ENCODE results near the gene MLPH. TPM values are rescaled to one million over a fixed set of nuclear protein-coding genes. Genes with fewer than 3 reads are reported as not detected.
A peak's percentile ranks its signal among the peaks of the same experiment; 100 is the strongest.

Gene MLPH
- total and polyA plus RNA-seq, 2 donors (not counting 1 experiment from before 2014, with no cell fraction given), result not detected

GRCh38 chr2:237474931-237475703 is 11.9 kb upstream of the MLPH start:
- ChIA-PET POLR2A (interaction anchor here (1.1 to 1.7 kb wide), 2 partner anchors 128 to 389 kb away, joined by 3 to 4 read pairs; partner anchors contain the start of gene COPS8), CTCF (interaction anchor here (0.7 to 2.1 kb wide), 7 partner anchors 38 to 625 kb away, joined by 3 to 10 read pairs (median 5); partner anchors contain the start of genes COPS8 and ESPNL)
- Mint-ChIP-seq H3K4me3 (peak overlapping the region; percentile 87), H3K27ac (peak overlapping the region; percentile 82), H3K4me1 (peaks cover 11% of the 10 kb centered on the region), H3K9me3 (ENCODE audit: insufficient read depth) (no peaks in the 10 kb centered on the region), H3K27me3 (peaks cover 32% of the 10 kb centered on the region)
- WGBS (ENCODE audit: insufficient coverage), result under 1% methylated on average over 78 of the region's 79 CpGs
- no peak for TF ChIP-seq EZH2 (IDR thresholded peaks at IDR 0.05; ENCODE audit: borderline replicate concordance, insufficient read depth, low read depth, low read length, poor library complexity, severe bottlenecking)
- TF ChIP-seq CTCF (IDR thresholded peaks at IDR 0.05), result peak; percentile 92
- peaks cover 11 to 15% of the 10 kb centered on the region in 2 donors for H3K4me1 ChIP-seq (ENCODE audit: control insufficient read depth in 2 of 2, insufficient read depth in 2 of 2, low read length in 2 of 2)
- intact Hi-C loops (cut with micrococcal nuclease), result loop anchor here (1.0 to 5.0 kb wide), 5 partner anchors 97 to 1133 kb away; partner anchors contain the start of gene COPS8
- ATAC-seq (ENCODE audit: low read depth) (peak; percentile 88), DNase-seq (peak; percentile 84)
- peak overlapping the region; percentile 47 to 80 for H3K27ac ChIP-seq (ENCODE audit: low read length in 2 of 2)
- H3K4me3 ChIP-seq (ENCODE audit: control extremely low read depth in 1 of 5, extremely low read depth in 1 of 5, insufficient read depth in 1 of 5, low read depth in 2 of 5, low read length in 4 of 5), result peak overlapping the region; percentile 12 to 91 (median 71)
- no peaks in the 10 kb centered on the region for H3K79me2 ChIP-seq (ENCODE audit: control insufficient read depth, insufficient read depth, low read length)
- peak overlapping the region; percentile 94 for H3K9ac ChIP-seq (ENCODE audit: low read length)
- H3K27me3 ChIP-seq (replicated peaks in 1 of 4; ENCODE audit: control extremely low read depth in 1 of 4, control insufficient read depth in 3 of 4, insufficient read depth in 4 of 4, low read length in 3 of 4), result peaks cover 0 to 21% (median 15%) of the 10 kb centered on the region in 4 experiments
- H3K36me3 ChIP-seq (replicated peaks in 1 of 2; ENCODE audit: control extremely low read depth in 1 of 2, control insufficient read depth in 1 of 2, extremely low read depth in 1 of 2, insufficient read depth in 2 of 2, low read length in 1 of 2), result no peaks in the 10 kb centered on the region
- peak overlapping the region; percentile 92 for H3K4me2 ChIP-seq (replicated peaks; ENCODE audit: low read depth, low read length, poor library complexity, severe bottlenecking)
- H3K9me3 ChIP-seq (ENCODE audit: control extremely low read depth in 1 of 3, control insufficient read depth in 2 of 3, insufficient read depth in 1 of 3, low read length in 2 of 3), result no peaks in the 10 kb centered on the region
- peak overlapping the region; percentile 91 for H2AFZ ChIP-seq (ENCODE audit: insufficient read depth, low read depth, low read length, poor library complexity, severe bottlenecking)
- H4K20me1 ChIP-seq (ENCODE audit: control insufficient read depth, insufficient read depth, low read length, poor library complexity, severe bottlenecking), result no peaks in the 10 kb centered on the region

Data from B cell (primary cell).